ENCODE data around the gene JKAMP.

- TF ChIP-seq POLR2AphosphoS5 (IDR thresholded peaks at IDR 0.05; ENCODE audit: low read depth, low read length) = no peak
- TF ChIP-seq POLR2A (IDR thresholded peaks at IDR 0.05; ENCODE audit: control extremely low read depth in 1 of 2, low read depth in 2 of 2, low read length in 2 of 2) = no peak
- no peak for TF ChIP-seq GABPA (IDR thresholded peaks at IDR 0.05; ENCODE audit: borderline replicate concordance, insufficient read depth, low read length)
- no peak for TF ChIP-seq ASH2L (IDR thresholded peaks at IDR 0.05; ENCODE audit: low read length)
- no peak for TF ChIP-seq RFX5 (IDR thresholded peaks at IDR 0.05; ENCODE audit: borderline replicate concordance, low read depth, low read length)
- TF ChIP-seq, protein P1, sequence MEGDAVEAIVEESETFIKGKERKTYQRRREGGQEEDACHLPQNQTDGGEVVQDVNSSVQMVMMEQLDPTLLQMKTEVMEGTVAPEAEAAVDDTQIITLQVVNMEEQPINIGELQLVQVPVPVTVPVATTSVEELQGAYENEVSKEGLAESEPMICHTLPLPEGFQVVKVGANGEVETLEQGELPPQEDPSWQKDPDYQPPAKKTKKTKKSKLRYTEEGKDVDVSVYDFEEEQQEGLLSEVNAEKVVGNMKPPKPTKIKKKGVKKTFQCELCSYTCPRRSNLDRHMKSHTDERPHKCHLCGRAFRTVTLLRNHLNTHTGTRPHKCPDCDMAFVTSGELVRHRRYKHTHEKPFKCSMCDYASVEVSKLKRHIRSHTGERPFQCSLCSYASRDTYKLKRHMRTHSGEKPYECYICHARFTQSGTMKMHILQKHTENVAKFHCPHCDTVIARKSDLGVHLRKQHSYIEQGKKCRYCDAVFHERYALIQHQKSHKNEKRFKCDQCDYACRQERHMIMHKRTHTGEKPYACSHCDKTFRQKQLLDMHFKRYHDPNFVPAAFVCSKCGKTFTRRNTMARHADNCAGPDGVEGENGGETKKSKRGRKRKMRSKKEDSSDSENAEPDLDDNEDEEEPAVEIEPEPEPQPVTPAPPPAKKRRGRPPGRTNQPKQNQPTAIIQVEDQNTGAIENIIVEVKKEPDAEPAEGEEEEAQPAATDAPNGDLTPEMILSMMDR (IDR thresholded peaks at IDR 0.05; ENCODE audit: control extremely low read depth in 1 of 3, insufficient read depth in 1 of 3, low read depth in 1 of 3, low read length in 3 of 3) = no peak
- TF ChIP-seq MAX (IDR thresholded peaks at IDR 0.05) = no peak
- TF ChIP-seq CHD7 (IDR thresholded peaks at IDR 0.05; ENCODE audit: insufficient replicate concordance, low read length) = no peak
Measured at GRCh38 chr14:59547310-59547709, 63.0 kb downstream of the JKAMP start.

Measured in H1 (cell line).